IMR-90 (cell line): Measurements from ENCODE around the gene NMRK1. TPM values are rescaled to one million over a fixed set of nuclear protein-coding genes. Genes with fewer than 3 reads are reported as not detected.

Experiments used
- ATAC-seq: fragments of 200-7000 bp; cut with Tn5 transposase; 2 replicates; pipeline ENCODE4 v1.9.1; 2020; ENCODE audit warnings: low read depth, mild to moderate bottlenecking, moderate library complexity
- BruUV-seq: library from RNA; stranded (reverse); fragments of 400-500 nt; replicated peaks from 2 replicates; lab custom pipeline; 2021; lab: Mats Ljungman, UMichigan
- CTCF ChIA-PET: fragments of 300-600 bp; formaldehyde crosslinking; extraction: SDS; loops from one replicate; lab custom pipeline; 2021; ENCODE audit warnings: antibody characterized with exemption; lab: Yijun Ruan, JAX
- POLR2A ChIA-PET: fragments of 300-600 bp; sonication (Branson Sonifier 250); formaldehyde crosslinking; loops from one replicate; lab custom pipeline; 2022; ENCODE audit warnings: antibody characterized with exemption; ENCODE audit not compliant: unreplicated experiment; lab: Charles Lee
- DNase-seq: peaks from one replicate; pipeline ENCODE4 v3.0.0; 2013
- H2AFZ ChIP-seq: replicated peaks from 2 replicates; pipeline ENCODE3; 2013; ENCODE audit warnings: low read length, mild to moderate bottlenecking; ENCODE audit not compliant: poor library complexity
- H2AK5ac ChIP-seq: 2 replicates; pipeline ENCODE4 v1.6.1; 2013; ENCODE audit warnings: low read depth, low read length, inconsistent platforms
- H2AK9ac ChIP-seq: replicated peaks from 2 replicates; pipeline ENCODE3; 2013; ENCODE audit warnings: mild to moderate bottlenecking, low read depth, low read length, moderate library complexity; ENCODE audit not compliant: poor library complexity
- H2BK120ac ChIP-seq: 2 replicates; pipeline ENCODE4 v1.6.1; 2013; ENCODE audit warnings: low read depth, low read length, inconsistent platforms
- H2BK15ac ChIP-seq: 3 replicates; pipeline ENCODE4 v1.6.1; 2013; ENCODE audit warnings: low read depth, low read length, inconsistent platforms
- H2BK20ac ChIP-seq: 2 replicates; pipeline ENCODE4 v1.6.1; 2013; ENCODE audit warnings: low read depth, mild to moderate bottlenecking, inconsistent platforms, low read length, moderate library complexity
- H2BK5ac ChIP-seq: 2 replicates; pipeline ENCODE4 v1.6.1; 2013; ENCODE audit warnings: mild to moderate bottlenecking, low read depth, low read length, inconsistent platforms; ENCODE audit not compliant: poor library complexity, severe bottlenecking
- H3K14ac ChIP-seq: replicated peaks from 2 replicates; pipeline ENCODE4 v1.6.1; 2013; ENCODE audit warnings: low read depth, low read length, inconsistent platforms
- H3K18ac ChIP-seq: 2 replicates; pipeline ENCODE4 v1.6.1; 2013; ENCODE audit warnings: low read depth, low read length, control low read depth
- H3K23ac ChIP-seq: 2 replicates; pipeline ENCODE4 v1.6.1; 2013; ENCODE audit warnings: low read depth, low read length, inconsistent platforms
- H3K27ac ChIP-seq: 2 replicates; pipeline ENCODE4 v1.5.1; 2013; ENCODE audit warnings: mild to moderate bottlenecking, control low read depth, low read length; ENCODE audit not compliant: insufficient read depth
- H3K27me3 ChIP-seq: 2 replicates; pipeline ENCODE4 v1.6.1; 2013; ENCODE audit warnings: low read length; ENCODE audit not compliant: control insufficient read depth, insufficient read depth
- H3K36me3 ChIP-seq: 2 replicates; pipeline ENCODE4 v1.6.1; 2013; ENCODE audit warnings: low read length, mixed read lengths; ENCODE audit not compliant: control insufficient read depth, insufficient read depth
- H3K4ac ChIP-seq: 2 replicates; pipeline ENCODE4 v1.6.1; 2013; ENCODE audit warnings: low read depth, low read length, inconsistent platforms
- H3K4me1 ChIP-seq: 2 replicates; pipeline ENCODE4 v1.6.1; 2013; ENCODE audit warnings: low read length, mixed read lengths; ENCODE audit not compliant: control insufficient read depth, insufficient read depth
- H3K4me2 ChIP-seq: 2 replicates; pipeline ENCODE4 v1.6.1; 2013; ENCODE audit warnings: low read depth, mild to moderate bottlenecking, control low read depth, low read length, moderate library complexity
- H3K4me3 ChIP-seq: 2 replicates; pipeline ENCODE4 v1.5.1; 2013; ENCODE audit warnings: low read depth, mild to moderate bottlenecking, control low read depth, low read length, moderate library complexity; ENCODE audit not compliant: insufficient read depth
- H3K56ac ChIP-seq: 2 replicates; pipeline ENCODE4 v1.6.1; 2013; ENCODE audit warnings: low read length, inconsistent platforms; ENCODE audit not compliant: insufficient read depth; ENCODE audit errors: extremely low read depth
- H3K79me1 ChIP-seq, 2 experiments: 2 replicates each; pipeline ENCODE4 v1.6.1; 2013; ENCODE audit warnings: low read length in 2 of 2, inconsistent platforms in 1 of 2, low read depth in 1 of 2
- H3K9ac ChIP-seq: 2 replicates; pipeline ENCODE4 v1.6.1; 2013; ENCODE audit warnings: low read depth, low read length, control low read depth
- H3K9me1 ChIP-seq: 2 replicates; pipeline ENCODE4 v1.6.1; 2013; ENCODE audit warnings: low read length, inconsistent platforms; ENCODE audit not compliant: insufficient read depth
- H3K9me3 ChIP-seq: 2 replicates; pipeline ENCODE4 v1.6.1; 2013; ENCODE audit warnings: low read length; ENCODE audit not compliant: control insufficient read depth, insufficient read depth
- H4K20me1 ChIP-seq: 2 replicates; pipeline ENCODE4 v1.6.1; 2013; ENCODE audit warnings: low read length, inconsistent platforms; ENCODE audit not compliant: insufficient read depth
- H4K5ac ChIP-seq: 2 replicates; pipeline ENCODE4 v1.6.1; 2013; ENCODE audit warnings: mild to moderate bottlenecking, low read depth, low read length, control low read depth
- H4K8ac ChIP-seq, 2 experiments: 2 replicates each; pipeline ENCODE4 v1.6.1; 2013; ENCODE audit warnings: low read depth in 2 of 2, low read length in 2 of 2, control low read depth in 1 of 2, inconsistent platforms in 1 of 2
- H4K91ac ChIP-seq: 2 replicates; pipeline ENCODE4 v1.6.1; 2013; ENCODE audit warnings: low read depth, low read length, inconsistent platforms; ENCODE audit not compliant: insufficient read depth
- BHLHE40 ChIP-seq: fragments of 150-350 bp; IDR thresholded peaks from 2 replicates; pipeline ENCODE4 v1.6.1; 2016; ENCODE audit warnings: mild to moderate bottlenecking, low read depth, low read length
- CEBPB ChIP-seq: IDR thresholded peaks from 2 replicates; pipeline ENCODE4 v1.6.1; 2012; ENCODE audit warnings: low read depth, low read length, improper control_type of control experiment
- CHD1 ChIP-seq: IDR thresholded peaks from 2 replicates; pipeline ENCODE4 v1.6.1; 2012; ENCODE audit warnings: low read depth, low read length, improper control_type of control experiment
- FOS ChIP-seq: fragments of 150-350 bp; IDR thresholded peaks from 2 replicates; pipeline ENCODE4 v1.6.1; 2016; ENCODE audit warnings: low read depth, low read length
- MAFK ChIP-seq: IDR thresholded peaks from 2 replicates; pipeline ENCODE4 v1.6.1; 2012; ENCODE audit warnings: low read depth, low read length, improper control_type of control experiment
- MAZ ChIP-seq: IDR thresholded peaks from 2 replicates; pipeline ENCODE4 v1.6.1; 2012; ENCODE audit warnings: low read depth, mild to moderate bottlenecking, low read length, improper control_type of control experiment, moderate library complexity, borderline replicate concordance
- MXI1 ChIP-seq: IDR thresholded peaks from 2 replicates; pipeline ENCODE4 v1.6.1; 2012; ENCODE audit warnings: low read depth, mild to moderate bottlenecking, low read length, moderate library complexity, borderline replicate concordance
- NFE2L2 ChIP-seq: fragments of 150-350 bp; IDR thresholded peaks from 2 replicates; pipeline ENCODE4 v1.6.1; 2016; ENCODE audit warnings: low read depth, mild to moderate bottlenecking, low read length
- POLR2A ChIP-seq: IDR thresholded peaks from 2 replicates; pipeline ENCODE4 v1.6.1; 2012; ENCODE audit warnings: mild to moderate bottlenecking, low read depth, low read length
- RAD21 ChIP-seq: IDR thresholded peaks from 2 replicates; pipeline ENCODE4 v1.6.1; 2012; ENCODE audit warnings: low read length, improper control_type of control experiment
- RCOR1 ChIP-seq: IDR thresholded peaks from 2 replicates; pipeline ENCODE4 v1.6.1; 2012; ENCODE audit warnings: mild to moderate bottlenecking, low read length, improper control_type of control experiment; ENCODE audit not compliant: insufficient replicate concordance
- RFX5 ChIP-seq: IDR thresholded peaks from 2 replicates; pipeline ENCODE4 v1.8.0; 2012; ENCODE audit warnings: low read depth, mild to moderate bottlenecking, low read length, moderate library complexity
- SMC3 ChIP-seq: fragments of 150-350 bp; IDR thresholded peaks from 2 replicates; pipeline ENCODE4 v1.6.1; 2016; ENCODE audit warnings: low read depth, mild to moderate bottlenecking, antibody characterized with exemption, low read length, moderate library complexity
- WGBS, 2 experiments: methylation state at CpG; one replicate each; pipeline versions ENCODE4 v1.1.5 to v1.1.7; 2013; ENCODE audit warnings: missing lambda C conversion rate in 2 of 2; ENCODE audit not compliant: insufficient read length in 1 of 2; ENCODE audit errors: extremely low coverage in 2 of 2; 5-methylcytosine and 5-hydroxymethylcytosine counted together
- dilution Hi-C: fragments of 300-500 bp; cut with HindIII; formaldehyde crosslinking; loops from one replicate; pipeline ENCODE4 v1.14.3; 2018; ENCODE audit warnings: low sequenced_read_pairs; ENCODE audit not compliant: unreplicated experiment
- in situ Hi-C: fragments of 300-500 bp; cut with MboI; formaldehyde crosslinking; loops from 3 replicates; pipeline ENCODE4 v1.14.3; 2019; ENCODE audit warnings: low sequenced_read_pairs, inconsistent platforms, mixed read lengths
- intact Hi-C: fragments of 100-400 bp; cut with micrococcal nuclease; formaldehyde crosslinking; loops from 2 replicates; pipeline ENCODE4 v1.10.0; 2022
- polyA plus RNA-seq, 3 experiments: library from polyadenylated mRNA; depleted of rRNA; stranded (reverse); fragments of >200 nt; gene quantifications; 2 replicates each; pipeline ENCODE4 v1.2.3, GENCODE V29; 2012; ENCODE audit warnings: low replicate concordance in 1 of 3
- total RNA-seq: library from RNA; depleted of rRNA; stranded (reverse); fragments of >200 nt; gene quantifications from 2 replicates; pipeline ENCODE4 v1.2.3, GENCODE V29; 2012
- TF ChIP-seq, protein P1 (sequence below): fragments of 150-350 bp; IDR thresholded peaks from 2 replicates; pipeline ENCODE4 v1.6.1; 2016; ENCODE audit warnings: low read depth, mild to moderate bottlenecking, low read length, moderate library complexity, borderline replicate concordance
- TF ChIP-seq, protein P2 (sequence below): conservative IDR thresholded peaks from 2 replicates; pipeline ENCODE4 v1.5.1; 2012; ENCODE audit warnings: mild to moderate bottlenecking, low read depth, low read length, improper control_type of control experiment
- TF ChIP-seq, protein P3 (sequence below): fragments of 150-350 bp; IDR thresholded peaks from 2 replicates; pipeline ENCODE4 v1.6.1; 2017; ENCODE audit warnings: mild to moderate bottlenecking, antibody characterized with exemption, low read length, low read depth

Gene NMRK1
- total and polyA plus RNA-seq, 2 of the 4 experiments (the other 2 are of a cell fraction): 5.7 to 5.9 TPM

DNA sequence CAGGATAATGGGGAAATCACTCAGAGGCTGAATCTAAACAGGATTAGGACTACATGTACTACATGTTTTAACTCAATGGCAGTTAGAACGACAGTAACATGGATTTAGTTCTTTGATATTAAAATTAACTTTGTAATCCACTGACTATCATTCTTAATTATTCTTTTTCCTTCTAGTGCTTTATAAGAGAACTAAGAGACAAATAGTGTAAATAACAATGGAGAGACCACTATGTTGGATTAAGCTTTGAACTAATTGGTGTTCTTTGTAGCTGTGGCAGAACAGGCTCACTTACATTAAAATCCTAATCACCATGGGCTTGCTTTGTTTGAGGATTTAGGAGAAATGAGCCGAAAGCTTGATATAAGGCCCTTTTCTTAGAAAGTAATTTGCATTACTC, 18.8 kb downstream of the NMRK1 start:
- BruUV-seq: no TSS peak
- Histone ChIP-seq H4K20me1 (no peaks in the 10 kb centered on the region), H3K9me3 (no peaks in the 10 kb centered on the region), H2AK5ac (no peak overlapping the region), H2BK120ac (no peak overlapping the region), H3K9me1 (no peaks in the 10 kb centered on the region), H3K4me3 (no peak overlapping the region), H3K9ac (no peak overlapping the region), H3K23ac (no peak overlapping the region), H3K4ac (no peak overlapping the region), H3K27me3 (no peaks in the 10 kb centered on the region), H3K18ac (no peak overlapping the region), H3K4me1 (peaks cover 2% of the 10 kb centered on the region), H3K27ac (no peak overlapping the region), H2BK20ac (no peak overlapping the region), H2AK9ac (no peak overlapping the region), H2BK5ac (no peak overlapping the region), H4K5ac (no peak overlapping the region), H3K56ac (no peak overlapping the region), H3K14ac (no peak overlapping the region), H3K4me2 (no peak overlapping the region), H4K91ac (no peak overlapping the region), H2BK15ac (no peak overlapping the region), H4K8ac (no peak overlapping the region), H3K79me1 (no peaks in the 10 kb centered on the region), H2AFZ (no peak overlapping the region), H3K36me3 (no peaks in the 10 kb centered on the region)
- DNase-seq: no peak
- POLR2A ChIA-PET: no interaction called here
- in situ Hi-C loops (no loop called here), dilution Hi-C loops (no loop called here), intact Hi-C loops (no loop called here)
- no CpG with 5 or more reads among the region's 2 CpGs for WGBS, 2 experiments
- TF ChIP-seq NFE2L2 (no peak), FOS (no peak), MXI1 (no peak), MAFK (no peak), CHD1 (no peak), CEBPB (no peak), BHLHE40 (no peak), SMC3 (no peak), RCOR1 (no peak), RAD21 (no peak), RFX5 (no peak), MAZ (no peak), POLR2A (no peak)
- TF ChIP-seq, protein P1, sequence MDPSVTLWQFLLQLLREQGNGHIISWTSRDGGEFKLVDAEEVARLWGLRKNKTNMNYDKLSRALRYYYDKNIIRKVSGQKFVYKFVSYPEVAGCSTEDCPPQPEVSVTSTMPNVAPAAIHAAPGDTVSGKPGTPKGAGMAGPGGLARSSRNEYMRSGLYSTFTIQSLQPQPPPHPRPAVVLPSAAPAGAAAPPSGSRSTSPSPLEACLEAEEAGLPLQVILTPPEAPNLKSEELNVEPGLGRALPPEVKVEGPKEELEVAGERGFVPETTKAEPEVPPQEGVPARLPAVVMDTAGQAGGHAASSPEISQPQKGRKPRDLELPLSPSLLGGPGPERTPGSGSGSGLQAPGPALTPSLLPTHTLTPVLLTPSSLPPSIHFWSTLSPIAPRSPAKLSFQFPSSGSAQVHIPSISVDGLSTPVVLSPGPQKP: no peak
- TF ChIP-seq, protein P2, sequence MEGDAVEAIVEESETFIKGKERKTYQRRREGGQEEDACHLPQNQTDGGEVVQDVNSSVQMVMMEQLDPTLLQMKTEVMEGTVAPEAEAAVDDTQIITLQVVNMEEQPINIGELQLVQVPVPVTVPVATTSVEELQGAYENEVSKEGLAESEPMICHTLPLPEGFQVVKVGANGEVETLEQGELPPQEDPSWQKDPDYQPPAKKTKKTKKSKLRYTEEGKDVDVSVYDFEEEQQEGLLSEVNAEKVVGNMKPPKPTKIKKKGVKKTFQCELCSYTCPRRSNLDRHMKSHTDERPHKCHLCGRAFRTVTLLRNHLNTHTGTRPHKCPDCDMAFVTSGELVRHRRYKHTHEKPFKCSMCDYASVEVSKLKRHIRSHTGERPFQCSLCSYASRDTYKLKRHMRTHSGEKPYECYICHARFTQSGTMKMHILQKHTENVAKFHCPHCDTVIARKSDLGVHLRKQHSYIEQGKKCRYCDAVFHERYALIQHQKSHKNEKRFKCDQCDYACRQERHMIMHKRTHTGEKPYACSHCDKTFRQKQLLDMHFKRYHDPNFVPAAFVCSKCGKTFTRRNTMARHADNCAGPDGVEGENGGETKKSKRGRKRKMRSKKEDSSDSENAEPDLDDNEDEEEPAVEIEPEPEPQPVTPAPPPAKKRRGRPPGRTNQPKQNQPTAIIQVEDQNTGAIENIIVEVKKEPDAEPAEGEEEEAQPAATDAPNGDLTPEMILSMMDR: no peak
- TF ChIP-seq, protein P3, sequence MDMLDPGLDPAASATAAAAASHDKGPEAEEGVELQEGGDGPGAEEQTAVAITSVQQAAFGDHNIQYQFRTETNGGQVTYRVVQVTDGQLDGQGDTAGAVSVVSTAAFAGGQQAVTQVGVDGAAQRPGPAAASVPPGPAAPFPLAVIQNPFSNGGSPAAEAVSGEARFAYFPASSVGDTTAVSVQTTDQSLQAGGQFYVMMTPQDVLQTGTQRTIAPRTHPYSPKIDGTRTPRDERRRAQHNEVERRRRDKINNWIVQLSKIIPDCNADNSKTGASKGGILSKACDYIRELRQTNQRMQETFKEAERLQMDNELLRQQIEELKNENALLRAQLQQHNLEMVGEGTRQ: no peak
- CTCF ChIA-PET: no interaction called here
- ATAC-seq: no peak
